NCI-H146 treated with DMSO at 0.1 percent for 48 hours (cell line): ENCODE measurements around the gene RASA4.
"Not testable (repeated sequence)": the region's sequence is repeated elsewhere in the genome, so short reads cannot be mapped to it uniquely, and the experiment has no call there.

Source experiments
- DNase-seq: peaks from one replicate; lab custom pipeline; 2025; ENCODE audit not compliant: unreplicated experiment; lab: John Stamatoyannopoulos, UW

RASA4 gene

DNA sequence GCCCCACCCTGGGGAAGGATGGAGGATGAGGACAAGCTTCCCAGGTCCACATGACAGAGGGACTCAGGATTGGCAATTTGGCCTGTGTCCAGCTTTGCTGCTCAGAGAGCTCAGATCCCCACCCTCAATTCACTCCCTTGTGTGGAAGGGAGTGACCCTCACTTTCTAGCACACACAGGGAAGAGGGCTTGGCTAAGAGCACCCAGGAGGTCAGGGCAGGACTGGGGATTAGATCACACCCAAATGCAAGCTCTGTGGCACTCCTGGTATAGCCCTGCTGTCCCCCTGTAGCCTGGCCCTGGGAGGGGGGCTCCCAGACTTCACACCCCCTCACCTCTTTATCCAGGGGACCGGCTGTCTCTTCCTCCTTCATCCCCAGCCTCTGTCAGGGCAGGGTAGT, 72.2 kb downstream of the RASA4 start:
- not testable (repeated sequence) for DNase-seq

DNA sequence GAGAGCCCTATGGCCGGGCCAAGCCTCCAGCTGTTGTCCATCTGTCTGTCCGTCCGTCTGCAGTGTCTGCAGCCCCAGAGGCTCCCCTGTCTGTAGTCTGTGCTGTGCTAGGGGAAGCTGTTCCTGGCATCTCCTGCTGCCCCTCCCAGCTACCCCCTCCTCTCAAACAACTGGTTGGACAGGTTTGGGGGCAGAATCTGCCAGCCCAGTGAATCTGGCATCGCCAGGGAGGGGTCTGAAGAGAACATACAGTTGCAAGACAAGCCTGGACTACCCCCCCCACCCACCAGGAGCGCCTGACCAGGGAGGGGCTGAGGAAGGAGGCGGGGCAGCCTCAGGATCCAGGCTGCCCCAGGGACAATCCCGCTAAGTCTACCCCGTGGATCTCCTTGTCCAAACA, 73.0 kb downstream of the RASA4 start, which contains the start of gene UPK3BL2:
Gene UPK3BL2 (minus strand): TSS at position 101 of the 400 bp plus-strand sequence. CDS start 60 bp downstream, at position 41.
- not testable (repeated sequence) for DNase-seq

DNA sequence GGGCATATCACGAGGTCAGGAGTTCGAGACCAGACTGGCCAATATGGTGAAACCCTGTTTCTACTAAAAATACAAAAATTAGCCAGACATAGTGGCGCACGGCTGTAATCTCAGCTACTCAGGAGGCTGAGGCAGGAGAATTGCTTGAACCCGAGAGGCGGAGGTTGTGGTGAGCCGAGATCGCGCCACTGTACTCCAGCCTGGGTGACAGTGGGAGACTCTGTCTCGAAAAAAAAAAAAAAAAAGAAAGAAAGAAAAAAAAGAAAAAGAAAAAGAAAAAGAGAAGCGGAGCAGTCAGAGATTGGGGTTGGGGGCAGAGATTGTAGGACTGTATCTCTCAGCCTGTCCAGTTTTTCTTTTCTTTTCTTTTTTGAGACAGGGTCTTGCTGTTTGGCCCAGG, 73.8 kb downstream of the RASA4 start:
- not testable (repeated sequence) for DNase-seq

DNA sequence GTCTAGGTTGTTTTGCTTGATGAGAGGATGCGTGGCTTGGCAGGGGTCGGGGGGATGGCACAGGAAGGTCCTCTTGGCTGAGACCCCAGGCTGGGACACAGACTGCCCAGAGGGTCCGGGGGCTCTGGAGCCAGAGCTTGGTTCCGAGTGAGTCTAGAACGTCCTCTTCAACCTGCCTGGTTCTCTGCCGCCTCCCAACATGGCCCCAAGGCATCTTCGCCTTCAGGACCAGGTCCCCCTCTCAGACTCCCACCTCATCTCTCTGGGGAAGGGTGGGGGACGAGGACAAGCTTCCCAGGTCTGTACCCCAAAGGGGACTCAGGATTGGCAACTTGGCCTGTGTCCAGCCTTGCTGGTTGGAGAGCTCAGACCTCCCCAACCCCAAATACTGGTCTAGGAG, 74.5 kb downstream of the RASA4 start:
- DNase-seq, result not testable (repeated sequence)

DNA sequence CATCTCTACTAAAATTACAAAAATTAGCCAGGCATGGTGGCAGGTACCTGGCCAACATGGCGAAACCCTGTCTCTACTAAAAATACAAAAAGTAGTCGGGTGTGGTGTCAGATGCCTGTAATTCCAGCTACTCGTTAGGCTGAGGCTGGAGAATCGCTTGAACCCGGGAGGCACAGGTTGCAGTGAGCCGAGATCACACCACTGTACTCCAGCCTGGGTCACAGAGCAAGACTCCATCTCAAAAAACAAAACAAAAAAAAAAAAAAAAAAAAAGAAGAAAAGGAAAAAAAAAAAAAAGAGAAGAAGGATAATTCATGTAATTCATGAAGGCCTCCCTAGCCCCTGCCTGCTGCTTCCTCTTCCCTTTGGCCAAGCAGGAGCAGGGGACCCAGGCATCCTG, 76.0 kb downstream of the RASA4 start:
- DNase-seq, result not testable (repeated sequence)

DNA sequence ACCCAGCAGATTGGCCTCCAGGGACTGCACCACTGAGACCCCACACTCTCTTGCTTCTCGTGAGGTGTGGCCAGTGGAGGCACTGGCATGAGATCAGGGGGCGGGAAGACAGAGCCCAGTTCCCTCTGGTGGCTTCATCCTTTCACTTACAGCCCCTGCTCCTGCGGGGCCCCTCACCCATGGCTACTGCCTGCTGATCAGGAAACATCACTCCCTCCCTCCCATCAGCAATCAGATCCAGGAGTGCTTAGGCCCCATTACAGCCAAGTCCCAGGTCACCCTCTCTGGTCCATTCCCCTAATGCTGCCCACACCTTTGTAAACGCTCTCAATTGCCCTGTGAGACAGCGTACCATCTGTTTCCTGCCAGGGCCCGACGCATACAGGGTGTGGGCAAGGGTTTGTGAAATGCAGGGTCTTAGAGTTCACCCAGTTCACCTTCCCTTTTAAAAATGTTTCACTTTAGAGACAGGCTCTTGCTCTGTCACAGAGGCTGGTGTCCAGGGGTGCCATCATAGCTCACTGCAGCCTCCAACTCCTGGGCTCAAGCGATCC, 81.4 kb downstream of the RASA4 start:
- not testable (repeated sequence) for DNase-seq

DNA sequence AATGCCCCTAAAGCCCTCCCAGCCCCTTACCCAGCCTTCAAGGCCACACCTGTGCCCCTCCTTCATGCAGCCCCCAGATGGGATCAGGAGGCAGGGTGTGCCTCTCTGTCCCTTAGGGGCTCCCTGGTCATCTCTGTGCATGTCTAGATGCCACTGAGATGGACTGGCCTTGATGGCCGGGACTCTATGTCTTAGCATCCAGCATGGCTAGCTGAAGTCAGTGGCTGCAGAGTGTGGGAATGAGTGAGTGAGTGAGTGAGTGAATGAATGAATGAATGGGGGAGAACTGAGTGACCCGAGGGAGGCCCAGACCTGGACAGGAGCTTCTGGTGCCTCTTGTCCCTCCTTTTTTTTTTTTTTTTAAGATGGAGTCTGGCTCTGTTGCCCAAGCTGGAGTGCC, 84.4 kb downstream of the RASA4 start:
- DNase-seq, result not testable (repeated sequence)

DNA sequence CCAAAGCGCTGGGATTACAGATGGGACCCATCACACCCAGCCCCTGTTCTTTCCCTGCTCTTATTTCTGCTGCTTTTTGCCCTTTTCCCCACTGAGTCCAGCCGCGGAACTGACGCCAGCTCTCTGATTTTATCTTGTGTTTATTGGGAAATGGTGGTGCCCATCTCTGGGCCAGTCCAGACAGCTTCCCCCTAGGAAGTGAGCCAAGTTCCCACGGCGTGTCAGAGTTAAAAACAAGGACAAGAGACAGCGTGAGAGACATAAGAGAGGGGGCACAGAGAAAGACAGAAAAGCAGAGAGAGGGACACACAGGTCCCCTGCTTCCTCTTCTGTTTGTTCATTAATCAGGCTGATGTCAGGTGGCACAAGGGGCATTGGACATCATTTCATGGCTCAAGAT, 85.0 kb downstream of the RASA4 start:
- not testable (repeated sequence) for DNase-seq

DNA sequence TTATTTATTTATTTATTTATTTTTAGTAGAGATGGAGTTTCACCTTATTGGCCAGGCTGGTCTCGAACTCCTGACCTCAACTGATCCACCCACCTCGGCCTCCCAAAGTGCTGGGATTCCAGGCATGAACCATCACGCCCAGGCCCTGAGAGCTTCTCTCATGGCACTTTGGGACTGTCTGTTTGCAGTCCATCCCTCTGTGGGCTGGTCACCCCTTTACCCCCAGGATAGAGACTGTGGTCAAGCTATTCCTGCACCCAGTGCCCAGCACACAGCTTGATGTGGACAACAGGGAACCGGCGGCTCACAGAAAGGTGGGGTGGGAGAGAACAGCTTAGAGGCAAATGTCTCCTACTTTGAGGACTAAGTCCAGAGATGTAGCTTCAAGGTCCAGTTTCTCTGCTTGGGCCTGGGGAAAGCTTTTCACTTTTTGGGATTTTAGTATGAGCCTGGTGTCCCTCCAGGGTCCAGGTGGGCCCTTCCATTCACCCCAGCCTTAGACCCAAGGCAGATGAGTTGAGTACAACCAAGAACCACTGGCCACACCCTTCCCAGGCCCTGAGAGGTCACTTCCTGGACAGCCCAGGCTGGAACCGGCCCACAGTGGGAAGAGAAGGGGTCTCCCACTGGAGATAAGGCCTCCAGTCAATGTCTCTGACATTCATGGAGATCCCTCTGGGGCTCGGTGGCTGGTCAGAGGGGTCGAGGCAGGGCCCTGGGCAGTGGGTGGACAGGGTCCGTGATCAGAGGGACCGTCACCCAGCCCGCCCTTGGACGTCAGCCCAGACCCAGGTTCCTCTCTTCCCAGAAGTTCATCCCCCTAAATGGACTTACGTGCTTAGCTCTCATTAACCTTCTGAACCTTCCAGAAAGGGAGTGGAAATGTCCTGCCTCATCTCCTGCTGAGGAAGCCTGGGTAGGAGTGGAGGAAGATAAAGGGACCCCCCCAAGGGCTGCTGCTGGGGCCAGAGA, 88.4 kb downstream of the RASA4 start:
- DNase-seq, result not testable (repeated sequence)

DNA sequence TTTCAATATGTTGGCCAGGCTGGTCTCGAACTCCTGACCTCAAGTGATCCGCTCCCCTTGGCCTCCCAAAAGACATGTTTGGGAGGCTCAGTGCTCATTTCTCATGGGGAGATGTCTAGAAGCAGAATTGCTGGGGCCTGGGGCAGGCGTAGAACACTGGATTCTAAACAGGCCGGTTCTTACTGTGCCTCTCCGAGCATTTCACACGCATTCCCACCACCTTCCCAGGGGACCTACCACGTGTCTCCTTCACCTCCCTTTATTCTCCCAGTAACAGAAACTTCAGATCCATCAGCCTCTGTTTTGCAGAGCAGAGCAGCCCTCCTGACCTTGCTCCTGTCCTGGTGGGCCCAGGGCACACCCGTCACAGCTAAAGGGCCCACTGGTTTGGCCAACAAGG, 89.4 kb downstream of the RASA4 start:
- DNase-seq, result not testable (repeated sequence)

DNA sequence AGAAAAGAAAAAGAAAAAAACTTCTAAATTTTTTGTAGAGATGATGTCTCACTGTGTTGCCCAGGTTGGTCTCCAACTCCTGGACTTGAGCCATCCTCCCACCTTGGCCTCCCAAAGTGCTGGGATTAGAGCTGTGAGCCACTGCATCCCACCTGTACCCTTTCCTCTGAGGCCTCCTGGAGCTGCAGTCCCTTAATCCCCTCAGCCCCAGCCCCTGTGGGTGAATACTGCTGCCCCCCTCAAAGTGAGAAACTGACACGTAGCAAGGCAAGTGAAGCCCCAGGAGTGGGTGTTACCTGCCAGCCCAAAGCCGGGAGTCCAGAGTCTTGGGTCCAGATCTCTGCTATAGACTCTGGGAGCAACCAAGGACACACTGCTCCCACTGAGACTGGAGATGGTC, 91.8 kb downstream of the RASA4 start:
- DNase-seq, result not testable (repeated sequence)
